ENCODE data around the gene CDK11B.

Gene CDK11B

GRCh38 chr1:1614204-1614953, 44.4 kb downstream of the CDK11B start:
- peak; percentile 26 for DNase-seq

- DNase-seq: no peak
Measured at GRCh38 chr1:1613509-1614082, 45.2 kb downstream of the CDK11B start.

- DNase-seq: no peak
Measured at GRCh38 chr1:1612104-1612400, 46.8 kb downstream of the CDK11B start.

- DNase-seq: no peak
Measured at GRCh38 chr1:1610796-1611195, 48.0 kb downstream of the CDK11B start.

GRCh38 chr1:1609822-1610485, 48.9 kb downstream of the CDK11B start:
- no peak for DNase-seq

GRCh38 chr1:1606232-1606631, 52.6 kb downstream of the CDK11B start:
- DNase-seq: no peak

GRCh38 chr1:1605724-1606123, 53.1 kb downstream of the CDK11B start:
- DNase-seq: no peak

GRCh38 chr1:1605034-1605591, 53.7 kb downstream of the CDK11B start:
- DNase-seq: no peak

GRCh38 chr1:1604374-1605033, 54.3 kb downstream of the CDK11B start:
- no peak for DNase-seq

GRCh38 chr1:1603671-1604373, 55.0 kb downstream of the CDK11B start:
- no peak for DNase-seq

GRCh38 chr1:1602968-1603506, 55.8 kb downstream of the CDK11B start:
- no peak for DNase-seq

GRCh38 chr1:1602304-1602967, 56.4 kb downstream of the CDK11B start:
- no peak for DNase-seq

GRCh38 chr1:1601564-1602303, 57.1 kb downstream of the CDK11B start:
- no peak for DNase-seq

- no peak for DNase-seq
Measured at GRCh38 chr1:1600861-1601563, 57.8 kb downstream of the CDK11B start.

GRCh38 chr1:1599935-1600860, 58.6 kb downstream of the CDK11B start, which contains the start of gene FNDC10:
TSS of gene FNDC10 (minus strand) at chr1:1600135. CDS start at chr1:1600015, 120 bp downstream.
- peak; percentile 49 for DNase-seq

GRCh38 chr1:1599030-1599934, 59.5 kb downstream of the CDK11B start:
- peak; percentile 72 for DNase-seq

- DNase-seq: no peak
Measured at GRCh38 chr1:1598720-1599029, 60.1 kb downstream of the CDK11B start.

- peak; percentile 7 for DNase-seq
Measured at GRCh38 chr1:1598051-1598719, 60.6 kb downstream of the CDK11B start.
